CD14-positive monocyte (primary cell): ENCODE data around the gene SRRM5. TPM values are rescaled to one million over a fixed set of nuclear protein-coding genes. Genes with fewer than 3 reads are reported as not detected.

ENCODE experiments used
- DNase-seq, 3 donors: peaks; one replicate each; pipeline ENCODE4 v3.0.0-alpha.2; 2011 to 2022
- H2AFZ ChIP-seq: 2 replicates; pipeline ENCODE4 v1.6.0; 2012; ENCODE audit warnings: mild to moderate bottlenecking, low read depth, low read length, inconsistent platforms; ENCODE audit not compliant: insufficient read depth, poor library complexity, severe bottlenecking
- H3K27ac ChIP-seq, 2 donors: 1 replicate in 1 of 2; 2 replicates in 1 of 2; pipeline ENCODE4 v1.5.1; 2012 to 2013; ENCODE audit warnings: low read length in 2 of 2, control low read depth in 1 of 2, inconsistent platforms in 1 of 2, low read depth in 1 of 2, mild to moderate bottlenecking in 1 of 2
- H3K27me3 ChIP-seq, 2 donors: one replicate each; pipeline versions ENCODE4 v1.6.0 to v1.6.1; 2011 to 2013; ENCODE audit warnings: low read length in 2 of 2; ENCODE audit not compliant: control insufficient read depth in 2 of 2, insufficient read depth in 2 of 2
- H3K36me3 ChIP-seq, 2 donors: replicated peaks in 1 of 2; 1 replicate in 1 of 2; 2 replicates in 1 of 2; pipeline versions ENCODE4 v1.5.1 to v1.6.1; 2012 to 2013; ENCODE audit warnings: low read length in 2 of 2, control low read depth in 1 of 2, inconsistent platforms in 1 of 2, mild to moderate bottlenecking in 1 of 2; ENCODE audit not compliant: insufficient read depth in 2 of 2, control insufficient read depth in 1 of 2
- H3K4me1 ChIP-seq, 2 donors: 1 replicate in 1 of 2; 2 replicates in 1 of 2; pipeline versions ENCODE4 v1.5.1 to v1.6.1; 2012 to 2013; ENCODE audit warnings: low read length in 2 of 2, control low read depth in 1 of 2, inconsistent platforms in 1 of 2, mild to moderate bottlenecking in 1 of 2, moderate library complexity in 1 of 2; ENCODE audit not compliant: insufficient read depth in 2 of 2, control insufficient read depth in 1 of 2
- H3K4me2 ChIP-seq: replicated peaks from 2 replicates; pipeline ENCODE3; 2012; ENCODE audit warnings: low read length, moderate library complexity, mild to moderate bottlenecking; ENCODE audit not compliant: poor library complexity, severe bottlenecking; ENCODE audit errors: extremely low read depth
- H3K4me3 ChIP-seq, 3 experiments: fragments of 200-600 bp in 1 of 3; sonication (generic) in 1 of 3; replicated peaks in 1 of 3; 1 replicate in 2 of 3; 2 replicates in 1 of 3; pipeline ENCODE4 v1.5.1; 2011 to 2013; ENCODE audit warnings: low read length in 3 of 3, mild to moderate bottlenecking in 3 of 3, control low read depth in 2 of 3, low read depth in 2 of 3, inconsistent platforms in 1 of 3, moderate library complexity in 1 of 3
- H3K79me2 ChIP-seq: 2 replicates; pipeline ENCODE4 v1.6.0; 2012; ENCODE audit warnings: mild to moderate bottlenecking, control low read depth, inconsistent platforms, low read length, moderate library complexity; ENCODE audit not compliant: insufficient read depth
- H3K9ac ChIP-seq: 2 replicates; pipeline ENCODE4 v1.6.0; 2017; ENCODE audit warnings: low read length, mild to moderate bottlenecking; ENCODE audit not compliant: insufficient read depth, poor library complexity, severe bottlenecking
- H3K9me3 ChIP-seq, 2 donors: replicated peaks in 1 of 2; 1 replicate in 1 of 2; 2 replicates in 1 of 2; pipeline versions ENCODE4 v1.5.1 to v1.6.1; 2012 to 2013; ENCODE audit warnings: low read length in 2 of 2, control low read depth in 1 of 2; ENCODE audit not compliant: control insufficient read depth in 1 of 2, insufficient read depth in 1 of 2
- H4K20me1 ChIP-seq: 2 replicates; pipeline ENCODE4 v1.6.0; 2012; ENCODE audit warnings: mild to moderate bottlenecking, low read length, control low read depth, moderate library complexity; ENCODE audit not compliant: insufficient read depth
- H3K27ac Mint-ChIP-seq, 7 donors: one replicate each; pipeline ENCODE4 v1.8.0; 2020; ENCODE audit warnings: mild to moderate bottlenecking in 7 of 7, mixed read lengths in 7 of 7, moderate library complexity in 6 of 7, inconsistent platforms in 2 of 7
- H3K27me3 Mint-ChIP-seq, 3 donors: one replicate each; pipeline ENCODE4 v1.8.0; 2021 to 2022; ENCODE audit warnings: low read depth in 3 of 3, mild to moderate bottlenecking in 3 of 3, mixed read lengths in 3 of 3, moderate library complexity in 3 of 3, inconsistent platforms in 1 of 3
- H3K36me3 Mint-ChIP-seq, 2 donors: one replicate each; pipeline ENCODE4 v1.8.0; 2020; ENCODE audit warnings: mixed read lengths in 2 of 2, inconsistent platforms in 1 of 2, mild to moderate bottlenecking in 1 of 2
- H3K4me1 Mint-ChIP-seq: one replicate; pipeline ENCODE4 v1.8.0; 2020; ENCODE audit warnings: mild to moderate bottlenecking, mixed read lengths
- H3K4me3 Mint-ChIP-seq, 2 donors: one replicate each; pipeline ENCODE4 v1.8.0; 2020; ENCODE audit warnings: mild to moderate bottlenecking in 2 of 2, mixed read lengths in 2 of 2, moderate library complexity in 1 of 2
- H3K9me3 Mint-ChIP-seq, 7 donors: one replicate each; pipeline ENCODE4 v1.8.0; 2020 to 2022; ENCODE audit warnings: mixed read lengths in 7 of 7, mild to moderate bottlenecking in 6 of 7, moderate library complexity in 6 of 7, inconsistent platforms in 2 of 7
- CTCF ChIP-seq: fragments of 200-600 bp; IDR thresholded peaks from one replicate; pipeline ENCODE4 v1.8.0; 2022; ENCODE audit warnings: antibody characterized with exemption, mild to moderate bottlenecking
- WGBS: methylation state at CpG from one replicate; pipeline ENCODE4 v1.1.5; 2013; ENCODE audit warnings: missing lambda C conversion rate; ENCODE audit not compliant: insufficient coverage; 5-methylcytosine and 5-hydroxymethylcytosine counted together
- intact Hi-C, 2 donors: fragments of 100-400 bp; cut with micrococcal nuclease; formaldehyde crosslinking; loops; one replicate each; pipeline versions ENCODE4 v1.15.0 to v1.15.1; 2023
- polyA plus RNA-seq, 3 donors: library from polyadenylated mRNA; depleted of rRNA in 1 of 3; unstranded in 2 of 3; stranded (reverse) in 1 of 3; fragments of 300-500 nt in 2 of 3; fragments of >200 nt in 1 of 3; fragmentation: Illumina TruSeq in 2 of 3; gene quantifications; 1 replicate in 2 of 3; 2 replicates in 1 of 3; pipeline ENCODE4 v1.2.3, GENCODE V29; 2012 to 2021

Gene SRRM5
- polyA plus RNA-seq, 3 donors = 0.36 TPM; not detected in 2

GRCh38 chr19:43570174-43570791 is 41.6 kb upstream of the SRRM5 start:
- H3K27me3 Mint-ChIP-seq = no peaks in the 10 kb centered on the region
- no peak for DNase-seq
- no peaks in the 10 kb centered on the region for H3K9me3 Mint-ChIP-seq
- H4K20me1 ChIP-seq = no peaks in the 10 kb centered on the region
- H3K27ac Mint-ChIP-seq = no peak overlapping the region
- intact Hi-C loops = no loop called here
- peaks cover 9% of the 10 kb centered on the region in 2 donors for H3K4me1 ChIP-seq
- peaks cover 50% of the 10 kb centered on the region for H3K79me2 ChIP-seq
- H3K4me2 ChIP-seq = no peak overlapping the region
- H3K4me3 ChIP-seq = no peak overlapping the region
- H2AFZ ChIP-seq = no peak overlapping the region
- H3K9me3 ChIP-seq = no peaks in the 10 kb centered on the region
- no peak overlapping the region for H3K27ac ChIP-seq
- WGBS = 61% methylated on average over 4 of the region's 5 CpGs
- peaks cover 20% of the 10 kb centered on the region for H3K4me1 Mint-ChIP-seq
- H3K36me3 Mint-ChIP-seq = peaks cover 13 to 28% of the 10 kb centered on the region in 2 donors
- H3K9ac ChIP-seq = no peak overlapping the region
- no peaks in the 10 kb centered on the region for H3K27me3 ChIP-seq
- TF ChIP-seq CTCF = no peak
- H3K4me3 Mint-ChIP-seq = no peak overlapping the region
- peaks cover 0 to 17% of the 10 kb centered on the region in 2 donors for H3K36me3 ChIP-seq

- no peak for DNase-seq
- 100% methylated on average over 1 of the region's 3 CpGs for WGBS
- no peak for TF ChIP-seq CTCF
- Mint-ChIP-seq H3K4me3 (no peak overlapping the region), H3K4me1 (peaks cover 25% of the 10 kb centered on the region), H3K9me3 (no peaks in the 10 kb centered on the region), H3K27ac (peak overlapping the region in 4 of 7 donors; percentile 3 to 43 (median 20)), H3K36me3 (peaks cover 11 to 25% of the 10 kb centered on the region in 2 donors), H3K27me3 (peaks cover 0 to 2% (median 0%) of the 10 kb centered on the region in 3 donors)
- H2AFZ ChIP-seq = no peak overlapping the region
- H3K4me1 ChIP-seq = peaks cover 18 to 19% of the 10 kb centered on the region in 2 donors
- no peaks in the 10 kb centered on the region for H3K27me3 ChIP-seq
- peaks cover 0 to 17% of the 10 kb centered on the region in 2 donors for H3K36me3 ChIP-seq
- H3K4me3 ChIP-seq = no peak overlapping the region
- no peak overlapping the region for H3K9ac ChIP-seq
- no peak overlapping the region for H3K4me2 ChIP-seq
- intact Hi-C loops = no loop called here
- no peaks in the 10 kb centered on the region for H4K20me1 ChIP-seq
- H3K27ac ChIP-seq = no peak overlapping the region
- H3K9me3 ChIP-seq = no peaks in the 10 kb centered on the region
- peaks cover 46% of the 10 kb centered on the region for H3K79me2 ChIP-seq
These were observed 39.7 kb upstream of the SRRM5 start for GRCh38 chr19:43572171-43572588.
